ENCODE results near the gene RUNX1. TPM values are rescaled to one million over a fixed set of nuclear protein-coding genes. Genes with fewer than 3 reads are reported as not detected.
A peak's percentile ranks its signal among the peaks of the same experiment; 100 is the strongest.

The RUNX1 gene
- polyA plus RNA-seq, 5 donors, result 7.6 to 13.6 (median 8.9) TPM

- DNase-seq, result no peak
These were observed 29.5 kb downstream of the RUNX1 start for GRCh38 chr21:35019631-35020032.

DNA sequence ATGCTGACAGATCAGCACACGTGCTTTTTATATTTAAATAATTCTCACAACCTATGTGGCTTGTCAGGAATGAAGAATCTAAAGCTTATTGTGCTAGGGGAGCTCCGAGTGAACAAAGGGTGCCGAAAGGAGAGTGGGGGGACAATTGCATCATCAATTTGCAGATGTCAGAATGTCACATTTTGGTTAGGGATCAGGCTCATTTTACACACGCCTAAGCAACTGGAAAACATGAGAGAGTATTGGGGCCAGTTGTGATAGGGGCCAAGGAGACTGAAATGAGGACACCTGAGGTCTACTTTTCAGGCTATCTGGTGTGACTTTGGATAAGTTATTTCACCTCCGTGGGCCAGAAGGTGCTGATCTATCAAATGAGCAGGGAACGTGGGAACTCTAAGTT lies 31.8 kb downstream of the RUNX1 start:
- no peak for DNase-seq

- DNase-seq, result no peak
These were observed 32.4 kb downstream of the RUNX1 start for GRCh38 chr21:35016517-35017188.

GRCh38 chr21:35016071-35016470 lies 33.0 kb downstream of the RUNX1 start:
- no peak for DNase-seq

DNA sequence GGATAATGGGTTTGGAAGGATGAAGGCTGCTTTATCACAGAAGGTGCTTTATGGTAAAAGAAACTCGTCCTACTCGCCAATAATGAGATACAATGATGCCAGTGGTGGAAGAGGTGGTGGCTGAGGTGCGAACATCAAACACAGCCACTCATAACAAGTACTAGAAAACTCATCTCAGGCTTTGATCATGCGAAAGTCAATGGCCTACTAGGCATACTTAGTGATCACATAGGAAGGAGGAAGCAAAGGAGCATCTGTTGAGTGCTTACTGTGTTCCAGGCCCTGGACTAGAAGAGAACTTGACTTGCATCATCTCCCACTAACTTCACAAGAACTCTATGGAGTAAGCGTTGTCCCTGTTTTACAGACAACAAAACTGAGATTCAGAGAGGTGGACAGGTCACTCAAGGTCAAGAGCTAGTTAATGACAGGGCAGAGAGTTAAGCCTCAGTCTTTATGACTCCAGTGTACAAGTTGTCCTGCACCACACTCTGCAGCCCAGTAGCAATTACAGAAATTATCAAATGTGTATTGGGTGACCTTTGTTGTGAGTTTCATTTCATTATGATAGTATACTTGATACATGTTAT lies 33.6 kb downstream of the RUNX1 start:
- DNase-seq, result no peak

DNA sequence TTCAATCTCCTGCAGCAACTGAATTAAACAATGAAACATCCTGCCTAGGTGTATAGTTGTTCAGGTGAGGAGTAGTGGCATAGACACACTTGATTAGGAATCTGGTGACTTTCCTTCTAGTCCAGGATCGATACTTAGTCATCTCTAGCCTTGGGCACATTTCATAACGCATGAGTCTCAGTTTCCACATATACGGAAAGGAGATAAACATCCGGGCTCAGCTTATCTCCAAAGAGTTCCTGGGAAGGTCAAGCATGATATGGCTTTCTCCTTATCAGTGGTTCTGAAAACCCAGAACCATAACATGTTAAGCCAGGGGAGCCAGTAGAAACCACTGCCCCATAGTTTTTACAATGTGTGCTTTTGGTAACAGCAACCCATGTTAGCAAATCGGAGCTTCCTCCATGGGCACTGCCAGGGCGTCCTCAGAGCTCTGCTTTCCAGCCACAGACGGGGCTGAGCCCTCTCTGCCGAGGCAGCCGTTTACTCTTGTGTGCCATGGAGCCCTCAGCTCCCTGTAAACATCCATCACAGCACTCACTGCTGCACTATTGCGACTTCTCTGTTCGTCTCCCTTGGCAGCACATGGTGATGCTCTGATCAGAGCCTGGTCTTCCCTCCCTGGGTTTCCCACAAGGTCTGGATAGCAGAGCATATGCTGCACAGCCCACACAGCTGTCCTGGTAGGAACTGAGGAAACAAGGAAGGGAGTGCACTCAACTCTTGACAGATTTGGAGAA lies 34.6 kb downstream of the RUNX1 start:
- DNase-seq, result no peak

DNA sequence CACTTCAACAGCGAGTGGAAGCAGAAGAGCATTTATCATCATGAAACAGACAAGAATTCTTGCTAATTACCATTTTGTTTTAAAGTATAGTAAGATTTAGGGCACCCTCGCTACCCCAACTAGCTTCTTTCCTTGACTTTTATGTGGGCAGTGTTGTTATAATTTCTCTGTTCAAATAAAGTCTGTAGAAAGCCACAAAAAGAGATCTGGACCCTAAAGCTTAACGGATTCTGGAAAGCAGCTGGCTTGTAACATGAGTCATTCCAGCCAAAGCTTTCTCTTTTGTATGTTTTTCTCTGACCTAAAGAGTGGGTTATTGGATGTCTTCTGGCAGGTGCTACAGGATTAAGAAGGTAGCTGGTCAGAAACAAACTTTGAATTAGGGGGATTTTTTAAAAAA lies 37.4 kb downstream of the RUNX1 start:
- no peak for DNase-seq

- DNase-seq, result no peak
These were observed 38.7 kb downstream of the RUNX1 start for GRCh38 chr21:35010447-35010846.

DNA sequence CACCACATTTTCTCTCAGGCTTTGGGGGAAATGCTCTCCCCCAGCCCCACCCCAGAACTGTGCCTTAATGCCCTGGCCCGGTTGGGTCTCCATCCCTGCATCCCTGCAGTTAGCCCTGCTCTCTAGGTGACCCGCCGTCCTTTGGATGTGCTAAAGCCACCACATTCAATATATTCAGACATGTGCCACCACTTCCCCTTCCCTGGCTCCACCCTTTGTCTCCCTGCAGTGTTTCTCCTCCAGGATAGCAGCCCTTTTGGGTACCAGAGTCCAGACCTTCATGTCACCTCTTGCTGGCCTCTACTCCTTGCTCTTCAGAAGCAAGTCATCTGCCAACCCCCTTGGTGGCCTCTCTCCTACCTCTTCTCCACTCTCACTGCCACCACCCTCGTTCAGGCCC lies 41.8 kb downstream of the RUNX1 start:
- DNase-seq, result no peak

- DNase-seq, result no peak
These were observed 42.3 kb downstream of the RUNX1 start for GRCh38 chr21:35006771-35007170.

DNA sequence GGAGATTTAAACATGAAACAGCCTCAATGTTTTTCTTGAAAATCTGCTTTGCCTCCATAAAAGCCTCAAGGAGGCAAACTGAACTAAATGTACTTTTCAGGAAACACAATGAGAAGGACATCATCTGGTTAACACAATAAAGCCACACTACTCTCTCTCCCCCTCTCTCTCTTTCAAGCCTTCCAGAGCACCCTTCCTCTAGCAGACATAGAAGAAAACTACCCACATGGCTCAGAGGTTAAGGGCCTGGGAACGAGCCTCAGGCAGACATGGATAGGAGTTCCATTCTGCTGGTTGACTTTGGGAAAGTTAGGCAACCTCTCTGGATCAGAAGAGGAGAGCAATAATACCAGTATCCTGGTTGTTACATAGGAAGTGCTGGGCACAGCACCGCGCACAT lies 42.9 kb downstream of the RUNX1 start:
- DNase-seq, result no peak

DNA sequence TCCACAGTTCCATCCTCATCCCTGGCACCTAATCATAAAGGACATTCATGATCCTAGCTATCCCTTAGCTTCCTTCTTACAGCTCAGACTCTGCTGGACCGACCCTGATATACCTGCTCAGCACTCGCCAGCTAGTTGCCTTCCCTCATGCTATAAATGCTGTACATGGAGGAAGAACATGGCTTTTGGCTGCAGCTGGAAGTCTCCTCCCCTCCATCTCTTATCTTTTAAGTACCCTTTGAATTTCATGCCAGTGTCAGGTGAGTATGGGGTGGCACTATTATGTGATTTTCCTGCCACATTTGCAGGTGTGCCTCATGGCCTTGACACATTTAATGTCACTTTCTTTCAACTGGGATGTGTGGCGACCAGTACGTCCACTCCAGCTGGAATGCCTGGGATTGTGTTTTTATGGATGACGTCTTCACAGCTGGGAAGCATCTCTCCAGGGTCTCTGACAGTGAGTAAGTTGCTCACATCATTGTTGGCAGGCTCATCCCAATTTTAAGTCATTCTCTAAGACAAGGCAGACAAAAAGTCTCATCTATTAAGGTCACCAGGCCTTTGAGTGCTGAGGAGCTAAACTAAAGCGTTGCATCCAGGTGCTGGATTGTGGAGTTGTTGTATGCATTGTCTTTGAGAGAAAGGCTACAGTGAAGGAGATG lies 43.4 kb downstream of the RUNX1 start:
- DNase-seq, result no peak

DNA sequence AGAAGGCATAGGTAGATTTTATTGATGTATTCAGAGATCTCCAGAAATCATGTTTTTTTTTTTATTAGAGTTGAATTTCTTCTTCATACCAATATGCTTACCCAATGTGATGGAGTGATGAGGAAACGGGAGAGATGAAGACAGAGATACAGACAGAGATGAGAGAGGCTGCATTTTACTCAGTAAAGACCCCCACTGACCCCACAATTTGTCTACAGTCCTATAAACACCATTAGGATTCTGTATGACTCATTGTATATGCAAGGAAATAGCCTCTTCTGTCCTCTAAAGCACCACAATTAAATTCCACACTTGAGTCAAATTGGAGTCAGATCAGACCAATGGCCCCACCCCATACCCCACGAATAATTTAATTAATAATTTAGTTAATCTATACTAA lies 44.0 kb downstream of the RUNX1 start:
- DNase-seq, result no peak

DNA sequence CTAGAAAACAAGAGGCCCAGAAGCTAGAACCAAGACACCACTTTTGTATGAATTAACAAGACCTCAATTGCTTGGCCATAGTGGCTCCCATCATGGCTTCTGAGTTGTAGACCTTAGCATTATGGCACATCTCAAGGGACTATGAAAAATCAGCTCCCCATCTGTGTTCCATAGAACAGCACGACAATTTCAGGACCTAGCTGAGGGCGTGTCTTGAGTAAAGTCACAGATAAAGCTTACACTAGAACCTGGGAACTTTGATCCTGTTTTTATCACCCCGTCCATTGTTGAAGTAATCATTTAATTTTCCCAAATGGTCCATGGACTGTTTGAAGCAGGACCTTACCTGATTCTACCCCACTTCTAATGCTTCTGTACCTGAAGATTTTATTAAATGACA lies 44.8 kb downstream of the RUNX1 start:
- DNase-seq, result no peak

GRCh38 chr21:35002879-35003722 lies 46.0 kb downstream of the RUNX1 start:
- peak; percentile 87 to 90 for DNase-seq

DNA sequence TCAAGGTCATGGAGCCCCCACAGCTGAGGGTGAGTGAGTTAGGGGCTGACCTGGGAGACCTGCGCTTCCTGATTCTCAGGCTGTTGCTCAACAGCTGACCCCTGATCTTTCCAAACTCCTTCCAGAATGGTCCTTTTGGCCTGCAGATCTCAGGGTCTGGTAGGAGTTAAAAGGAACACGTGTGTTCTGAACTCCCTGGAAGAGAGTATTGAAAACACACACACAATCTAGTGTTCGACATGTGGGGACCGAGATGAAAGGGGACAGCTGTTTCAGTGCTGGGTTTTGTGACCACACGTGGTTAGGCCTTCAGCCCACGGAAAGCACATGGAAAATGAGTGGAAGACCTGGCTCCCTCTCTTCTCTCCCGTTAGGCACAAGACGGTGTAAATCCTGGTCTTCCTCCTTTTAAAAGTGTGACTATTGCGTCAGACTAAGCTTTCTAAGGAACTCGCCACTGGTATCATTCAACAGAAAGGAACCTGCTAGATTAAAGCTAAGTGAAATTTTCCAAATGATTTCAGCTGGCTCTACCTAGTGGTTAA lies 49.6 kb downstream of the RUNX1 start:
- peak; percentile 40 to 47 for DNase-seq

- no peak for DNase-seq
These were observed 50.9 kb downstream of the RUNX1 start for GRCh38 chr21:34998176-34998575.

DNA sequence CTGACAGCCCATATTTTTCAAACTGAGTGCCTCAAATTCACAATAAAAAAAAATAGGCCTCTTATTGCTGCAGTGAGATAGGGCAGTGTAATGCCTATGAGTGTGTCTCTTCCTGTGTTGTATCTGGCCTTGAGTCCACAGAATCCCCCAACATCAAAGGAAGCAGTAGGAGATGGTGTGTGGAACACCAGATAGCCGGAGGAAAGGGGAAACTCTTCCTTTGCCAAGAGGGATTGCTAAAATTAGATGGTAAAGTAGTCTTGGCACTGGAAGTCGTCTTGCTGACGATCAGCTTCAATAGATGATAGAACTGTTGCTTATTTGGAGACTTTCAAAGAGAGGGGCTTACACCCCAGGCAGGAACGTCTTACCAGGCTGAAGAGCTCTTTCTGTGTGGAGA lies 51.8 kb downstream of the RUNX1 start:
- no peak for DNase-seq

DNA sequence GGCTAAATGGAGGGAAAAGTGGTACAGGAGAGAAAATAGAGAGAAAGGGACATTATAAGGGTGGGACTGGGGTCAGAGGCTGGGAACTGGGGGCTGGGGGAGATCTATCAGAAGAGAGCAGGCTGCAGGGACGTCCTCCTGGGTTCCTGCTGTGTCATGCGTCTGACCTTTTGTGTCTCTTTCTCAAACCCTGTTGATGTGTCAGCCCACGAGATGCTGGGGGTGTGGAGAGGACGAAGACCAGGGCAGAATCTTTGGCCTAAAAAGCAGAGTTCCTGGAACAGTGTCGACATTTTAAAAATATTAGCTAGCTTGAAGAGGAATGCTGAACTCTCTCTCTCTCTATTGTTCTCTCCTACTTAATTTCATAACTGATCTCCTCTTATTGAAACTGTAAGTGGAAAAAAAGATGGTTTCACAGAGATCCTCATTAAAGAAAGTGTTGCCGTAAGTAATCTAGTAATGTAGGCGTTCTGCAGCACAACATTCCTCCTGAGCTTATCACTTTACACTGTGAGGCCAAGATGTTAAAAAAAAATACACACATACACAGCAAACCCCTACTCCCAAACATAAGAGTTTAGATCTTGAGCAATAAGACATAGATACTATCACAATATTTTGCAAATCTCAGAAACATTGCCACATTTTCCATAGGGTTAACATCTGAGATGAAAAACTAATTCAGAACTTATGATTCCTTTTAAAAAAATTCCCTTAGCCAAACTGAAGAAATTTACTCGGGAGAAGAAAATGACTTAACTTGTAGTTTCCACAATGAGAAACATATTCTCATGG lies 52.6 kb downstream of the RUNX1 start:
- DNase-seq, result no peak

DNA sequence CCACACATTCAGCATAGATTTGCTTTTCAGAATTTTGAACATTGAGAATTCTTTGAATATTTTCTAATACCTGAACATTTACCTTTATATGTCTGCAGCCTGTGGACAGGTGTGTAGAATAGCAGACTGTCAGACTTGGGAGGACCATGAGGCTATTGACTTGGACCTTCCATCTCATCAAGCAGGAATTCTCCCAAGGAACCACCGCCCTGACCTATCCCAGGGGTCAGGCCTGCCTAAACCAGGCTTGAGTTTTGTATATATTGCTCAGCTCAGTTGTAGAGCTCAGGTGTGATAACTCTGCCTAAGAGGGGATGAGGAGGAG lies 53.2 kb downstream of the RUNX1 start:
- no peak for DNase-seq

Measured in right lung (tissue), 5 donors.